ENCODE measurements around the gene CCDC89.
"Not testable (repeated sequence)": the region's sequence is repeated elsewhere in the genome, so short reads cannot be mapped to it uniquely, and the experiment has no call there.

- TF ChIP-seq CTCF (IDR thresholded peaks at IDR 0.05; ENCODE audit: low read length); EZH2 (IDR thresholded peaks at IDR 0.05; ENCODE audit: borderline replicate concordance, low read length): not testable (repeated sequence)
Measured at GRCh38 chr11:85654343-85654742, 31.7 kb downstream of the CCDC89 start.
